ENCODE results near the gene CCDC88C. TPM values are rescaled to one million over a fixed set of nuclear protein-coding genes. Genes with fewer than 3 reads are reported as not detected.

Gene CCDC88C
- polyA plus RNA-seq, 1 donor (not counting 4 experiments of a cell fraction or from before 2014, with no cell fraction given) = 2.4 TPM

GRCh38 chr14:91330096-91330696 is 87.4 kb downstream of the CCDC88C start:
- H3K27ac ChIP-seq (ENCODE audit: control insufficient read depth, insufficient read depth, low read length) = no peak overlapping the region
- no peaks in the 10 kb centered on the region for H3K9me1 ChIP-seq (ENCODE audit: control insufficient read depth, extremely low read depth, insufficient read depth, low read length)
- H3K4me2 ChIP-seq (ENCODE audit: control insufficient read depth, extremely low read depth, insufficient read depth, low read depth, low read length) = no peak overlapping the region
- dilution Hi-C loops (cut with MboI; ENCODE audit: extremely low pct_ligation_motif_present, low sequenced_read_pairs) = no loop called here
- no peak for FAIRE-seq
- no peaks in the 10 kb centered on the region for H3K27me3 ChIP-seq (ENCODE audit: control insufficient read depth, extremely low read depth, insufficient read depth, low read length)
- TF ChIP-seq EZH2 (IDR thresholded peaks at IDR 0.05; ENCODE audit: low read length) (no peak), CTCF (optimal IDR thresholded peaks at IDR 0.05 in 1 of 3, IDR thresholded peaks at IDR 0.05 in 1 of 3, conservative IDR thresholded peaks at IDR 0.05 in 1 of 3; ENCODE audit: extremely low read depth in 1 of 3, insufficient read depth in 2 of 3, low read length in 3 of 3) (no peak)
- no peak for DNase-seq (ENCODE audit: low read depth, low spot score)
- no peaks in the 10 kb centered on the region for H3K36me3 ChIP-seq (ENCODE audit: control insufficient read depth in 2 of 2, extremely low read depth in 1 of 2, insufficient read depth in 2 of 2, low read length in 2 of 2)
- H2AFZ ChIP-seq (ENCODE audit: control insufficient read depth, low read length) = no peak overlapping the region
- no peaks in the 10 kb centered on the region for H3K9me3 ChIP-seq (ENCODE audit: control insufficient read depth, low read depth, low read length)
- no peaks in the 10 kb centered on the region for H3K79me2 ChIP-seq (ENCODE audit: control insufficient read depth, insufficient read depth, low read length)
- H3K4me3 ChIP-seq (ENCODE audit: control insufficient read depth in 2 of 3, extremely low read depth in 1 of 3, insufficient read depth in 2 of 3, low read depth in 1 of 3, low read length in 3 of 3) = no peak overlapping the region
- no peaks in the 10 kb centered on the region for H4K20me1 ChIP-seq (ENCODE audit: control insufficient read depth, extremely low read depth, insufficient read depth, low read length)
- H3K4me1 ChIP-seq (ENCODE audit: control insufficient read depth, extremely low read depth, insufficient read depth, low read length) = no peaks in the 10 kb centered on the region
- H3K9ac ChIP-seq (ENCODE audit: control insufficient read depth, extremely low read depth, insufficient read depth, low read length) = no peak overlapping the region

- Histone ChIP-seq H3K9me1 (ENCODE audit: control insufficient read depth, extremely low read depth, insufficient read depth, low read length) (no peaks in the 10 kb centered on the region), H3K27ac (ENCODE audit: control insufficient read depth, insufficient read depth, low read length) (no peak overlapping the region), H3K9me3 (ENCODE audit: control insufficient read depth, low read depth, low read length) (no peaks in the 10 kb centered on the region), H3K9ac (ENCODE audit: control insufficient read depth, extremely low read depth, insufficient read depth, low read length) (no peak overlapping the region), H3K4me2 (ENCODE audit: control insufficient read depth, extremely low read depth, insufficient read depth, low read depth, low read length) (no peak overlapping the region), H3K79me2 (ENCODE audit: control insufficient read depth, insufficient read depth, low read length) (no peaks in the 10 kb centered on the region), H4K20me1 (ENCODE audit: control insufficient read depth, extremely low read depth, insufficient read depth, low read length) (no peaks in the 10 kb centered on the region), H3K36me3 (ENCODE audit: control insufficient read depth in 2 of 2, extremely low read depth in 1 of 2, insufficient read depth in 2 of 2, low read length in 2 of 2) (no peaks in the 10 kb centered on the region), H2AFZ (ENCODE audit: control insufficient read depth, low read length) (no peak overlapping the region), H3K4me1 (ENCODE audit: control insufficient read depth, extremely low read depth, insufficient read depth, low read length) (no peaks in the 10 kb centered on the region), H3K4me3 (ENCODE audit: control insufficient read depth in 2 of 3, extremely low read depth in 1 of 3, insufficient read depth in 2 of 3, low read depth in 1 of 3, low read length in 3 of 3) (no peak overlapping the region), H3K27me3 (ENCODE audit: control insufficient read depth, extremely low read depth, insufficient read depth, low read length) (no peaks in the 10 kb centered on the region)
- TF ChIP-seq EZH2 (IDR thresholded peaks at IDR 0.05; ENCODE audit: low read length) (no peak), CTCF (optimal IDR thresholded peaks at IDR 0.05 in 1 of 3, IDR thresholded peaks at IDR 0.05 in 1 of 3, conservative IDR thresholded peaks at IDR 0.05 in 1 of 3; ENCODE audit: extremely low read depth in 1 of 3, insufficient read depth in 2 of 3, low read length in 3 of 3) (no peak)
- dilution Hi-C loops (cut with MboI; ENCODE audit: extremely low pct_ligation_motif_present, low sequenced_read_pairs) = no loop called here
- DNase-seq (ENCODE audit: low read depth, low spot score) (no peak), FAIRE-seq (no peak)
These were observed 88.1 kb downstream of the CCDC88C start for GRCh38 chr14:91329486-91330014.

Data from keratinocyte (primary cell).